Measurements from ENCODE around the gene NR2C2.
"Not testable (repeated sequence)": the region's sequence is repeated elsewhere in the genome, so short reads cannot be mapped to it uniquely, and the experiment has no call there.

NR2C2 gene

GRCh38 chr3:14959359-14959943 lies 12.1 kb downstream of the NR2C2 start:
- DNase-seq (ENCODE audit: low read depth) = no peak

DNA sequence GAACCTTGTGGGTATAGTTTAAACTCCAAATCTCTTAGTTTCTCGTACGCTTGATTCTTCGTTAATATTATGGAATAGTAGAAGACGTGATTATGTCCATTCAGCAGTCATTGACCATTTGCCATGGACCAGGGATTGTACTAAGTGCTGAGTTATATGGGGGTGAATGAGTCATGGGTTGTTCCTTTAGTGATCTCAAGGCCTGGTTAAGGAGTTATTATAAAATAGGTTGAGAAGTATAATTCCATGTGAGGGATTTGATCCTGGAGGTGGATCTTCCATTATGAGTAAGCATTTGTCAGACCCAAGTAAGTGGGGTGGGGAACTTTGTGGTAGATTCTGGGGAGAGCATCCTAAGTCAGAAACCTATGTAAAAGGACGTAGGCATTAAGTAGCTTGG lies 15.4 kb downstream of the NR2C2 start:
- DNase-seq (ENCODE audit: low read depth) = no peak

GRCh38 chr3:14967285-14967684 lies 19.9 kb downstream of the NR2C2 start:
- no peak for DNase-seq (ENCODE audit: low read depth)

DNA sequence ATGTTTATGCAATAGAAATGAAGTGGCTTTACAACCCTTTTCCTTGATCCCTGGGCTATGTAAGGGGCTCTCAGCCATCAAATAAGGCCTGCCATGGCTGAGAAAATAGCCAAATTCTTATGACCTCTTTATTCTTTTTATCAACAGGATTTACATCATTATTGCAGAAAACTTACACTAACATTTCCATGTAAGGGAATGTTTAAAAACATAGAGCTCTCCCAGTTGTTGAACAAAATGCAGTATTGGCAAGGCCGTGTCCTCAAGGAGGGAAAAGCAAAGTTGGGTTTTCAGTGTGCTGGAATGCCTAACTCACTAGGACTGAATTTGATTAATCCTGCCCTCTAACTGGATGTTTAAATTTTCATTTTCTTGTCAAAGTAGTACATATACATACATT lies 22.3 kb downstream of the NR2C2 start:
- no peak for DNase-seq (ENCODE audit: low read depth)

DNA sequence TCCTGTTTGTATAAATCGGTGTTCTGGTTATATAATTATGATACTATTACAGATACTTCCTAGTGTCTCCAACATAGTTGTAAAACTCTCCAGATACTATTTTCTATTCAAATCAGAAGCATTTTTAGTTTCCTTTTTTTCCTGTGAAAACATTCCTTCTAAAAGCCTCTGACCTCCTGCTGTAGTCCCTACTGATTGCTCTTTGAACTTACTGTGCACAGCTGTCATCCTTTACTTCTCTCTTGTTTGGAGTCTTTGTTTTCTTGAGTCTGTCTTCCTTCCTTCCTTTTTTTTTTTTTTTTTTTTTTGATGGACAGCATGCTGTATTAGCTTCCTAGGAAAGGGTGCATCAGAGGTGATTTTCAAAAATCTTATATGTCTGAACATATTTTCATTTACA lies 28.9 kb downstream of the NR2C2 start:
- no peak for DNase-seq (ENCODE audit: low read depth)

- no peak for DNase-seq (ENCODE audit: low read depth)
These were observed 33.3 kb downstream of the NR2C2 start for GRCh38 chr3:14980689-14981088.

- no peak for DNase-seq (ENCODE audit: low read depth)
These were observed 37.3 kb downstream of the NR2C2 start for GRCh38 chr3:14984581-14985113.

DNA sequence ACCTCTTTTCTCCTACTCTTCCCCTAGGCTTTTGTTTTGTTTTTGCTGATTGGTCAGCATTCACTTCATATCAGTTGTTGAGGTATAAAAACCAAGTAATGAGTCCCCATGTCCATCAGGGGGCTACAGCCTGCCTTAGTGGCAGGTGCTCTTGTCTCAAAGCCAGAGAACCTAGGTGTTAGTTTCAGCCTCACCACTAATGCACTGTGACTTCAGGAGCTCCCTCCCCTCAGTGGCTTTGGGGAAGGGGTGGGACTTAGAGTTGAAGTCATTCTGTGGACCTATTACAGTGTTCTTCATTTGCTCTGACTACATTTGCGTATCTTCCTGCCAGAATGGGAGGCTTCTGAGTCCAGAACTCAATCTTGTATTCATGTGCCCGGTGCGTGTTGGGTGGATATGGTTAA lies 41.6 kb downstream of the NR2C2 start:
- no peak for DNase-seq (ENCODE audit: low read depth)

- DNase-seq (ENCODE audit: low read depth) = no peak
These were observed 42.8 kb downstream of the NR2C2 start for GRCh38 chr3:14989943-14990779.

GRCh38 chr3:14990780-14991148 lies 43.4 kb downstream of the NR2C2 start:
- no peak for DNase-seq (ENCODE audit: low read depth)

GRCh38 chr3:14991151-14991742 lies 43.9 kb downstream of the NR2C2 start:
- no peak for DNase-seq (ENCODE audit: low read depth)

- DNase-seq (ENCODE audit: low read depth) = no peak
These were observed 44.6 kb downstream of the NR2C2 start for GRCh38 chr3:14991818-14992612.

- DNase-seq (ENCODE audit: low read depth) = no peak
These were observed 50.6 kb downstream of the NR2C2 start for GRCh38 chr3:14997941-14998340.

DNA sequence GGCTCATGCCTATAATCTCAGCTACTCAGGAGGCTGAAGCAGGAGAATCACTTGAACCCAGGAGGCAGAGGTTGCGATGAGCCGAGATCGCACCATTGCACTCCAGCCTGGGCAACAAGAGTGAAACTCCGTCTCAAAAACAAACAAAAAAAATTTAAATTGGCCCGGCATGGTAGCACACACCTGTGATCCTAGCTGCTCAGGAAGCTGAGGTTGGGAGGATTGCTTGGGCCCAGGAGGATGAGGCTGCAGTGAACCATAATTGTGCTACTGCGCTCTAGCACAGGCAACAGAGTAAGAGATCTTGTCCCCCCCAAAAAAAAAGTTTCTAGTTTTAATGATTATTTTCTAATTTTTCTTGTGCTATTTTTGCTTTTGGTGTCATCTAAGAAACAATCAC lies 51.8 kb downstream of the NR2C2 start:
- DNase-seq (ENCODE audit: low read depth) = not testable (repeated sequence)

GRCh38 chr3:15007681-15008141 lies 60.3 kb downstream of the NR2C2 start:
- peak; percentile 74 for DNase-seq (ENCODE audit: low read depth)

DNA sequence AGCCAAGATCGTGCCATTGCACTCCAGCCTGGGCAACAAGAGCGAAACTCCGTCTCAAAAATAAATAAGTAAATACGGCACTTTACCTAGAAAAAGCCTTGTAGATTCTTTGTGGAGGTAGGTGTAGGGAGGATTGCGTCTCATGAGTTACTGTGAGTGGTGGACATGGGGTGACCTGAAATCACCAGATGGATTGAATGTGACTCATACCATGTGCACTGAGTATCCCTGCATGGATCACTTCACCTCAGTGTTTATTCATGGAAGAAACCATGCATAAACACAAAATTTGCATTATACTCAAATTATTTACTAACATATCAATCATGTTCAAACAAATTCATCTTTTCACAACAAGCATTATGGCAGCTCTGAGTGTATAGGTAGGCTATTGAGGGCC lies 61.8 kb downstream of the NR2C2 start:
- DNase-seq (ENCODE audit: low read depth) = no peak

DNA sequence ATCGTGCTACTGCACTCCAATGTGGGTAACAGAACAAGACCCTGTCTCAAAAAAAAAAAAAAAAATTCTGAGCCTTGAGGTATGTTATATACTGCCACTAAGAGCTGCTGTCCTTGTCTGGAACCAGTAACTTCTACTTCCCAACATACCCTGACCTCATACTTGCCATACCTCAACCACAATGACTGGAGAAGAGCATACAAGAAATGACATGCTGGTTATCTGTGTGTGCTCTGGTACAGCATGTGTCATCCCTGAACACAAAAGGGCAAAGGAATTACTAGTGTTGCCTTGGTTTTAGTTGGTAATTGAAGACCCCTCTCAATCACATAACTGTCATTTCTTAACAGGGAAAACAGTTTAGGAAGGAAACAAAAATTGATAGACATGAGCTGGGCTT lies 63.3 kb downstream of the NR2C2 start:
- DNase-seq (ENCODE audit: low read depth) = no peak

DNA sequence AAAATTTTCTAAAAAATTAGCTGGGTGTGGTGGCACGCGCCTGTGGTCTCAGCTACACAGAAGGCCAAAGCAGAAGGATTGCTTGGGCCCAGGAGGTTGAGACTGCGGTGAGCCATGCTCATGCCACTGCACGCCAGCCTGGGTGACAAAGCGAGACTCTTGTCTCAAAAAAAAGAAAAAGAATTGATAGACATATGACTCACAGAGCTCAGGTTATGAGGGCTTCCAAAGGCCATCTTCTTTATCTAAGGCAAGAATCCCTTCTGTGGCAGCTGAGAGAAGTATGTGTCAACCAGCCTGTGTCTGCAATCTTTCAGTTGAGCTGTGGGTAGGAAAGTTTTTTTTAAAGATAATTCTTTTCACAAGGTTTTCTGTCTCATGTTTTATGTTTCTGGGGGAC lies 63.8 kb downstream of the NR2C2 start:
- DNase-seq (ENCODE audit: low read depth) = no peak

DNA sequence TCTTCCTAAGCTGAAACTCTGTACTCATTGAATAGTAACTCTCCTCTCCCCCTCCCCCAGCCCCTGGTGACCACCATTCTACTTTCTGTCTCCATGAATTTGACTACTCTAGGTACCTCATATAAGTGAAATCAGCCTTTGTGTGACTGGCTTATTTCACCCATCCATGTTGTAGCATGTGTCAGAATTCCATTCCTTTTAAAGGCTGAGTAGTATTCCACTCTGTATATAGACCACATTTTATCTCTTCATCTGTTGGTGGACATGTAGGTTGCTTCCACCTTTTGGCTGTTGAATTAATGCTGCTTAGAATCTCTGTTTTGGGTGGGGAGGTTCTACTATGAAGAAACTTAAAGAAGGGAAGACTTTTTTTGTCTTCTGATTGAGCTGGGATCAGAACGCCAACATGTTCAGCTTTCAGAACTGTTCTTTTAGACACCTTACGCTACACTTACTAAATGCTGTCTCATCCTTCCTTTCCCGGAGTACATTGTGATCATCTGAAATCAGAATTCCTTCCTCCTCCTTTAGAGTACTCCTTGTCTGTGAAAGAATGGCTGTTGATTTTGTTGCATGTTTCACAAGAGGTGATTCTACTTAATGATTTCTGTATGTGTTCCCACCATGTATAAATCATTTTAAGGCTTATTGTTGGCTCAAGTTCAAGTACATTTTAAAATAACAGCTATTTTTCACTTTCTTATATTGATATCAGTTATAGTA lies 67.4 kb downstream of the NR2C2 start:
- no peak for DNase-seq (ENCODE audit: low read depth)

DNA sequence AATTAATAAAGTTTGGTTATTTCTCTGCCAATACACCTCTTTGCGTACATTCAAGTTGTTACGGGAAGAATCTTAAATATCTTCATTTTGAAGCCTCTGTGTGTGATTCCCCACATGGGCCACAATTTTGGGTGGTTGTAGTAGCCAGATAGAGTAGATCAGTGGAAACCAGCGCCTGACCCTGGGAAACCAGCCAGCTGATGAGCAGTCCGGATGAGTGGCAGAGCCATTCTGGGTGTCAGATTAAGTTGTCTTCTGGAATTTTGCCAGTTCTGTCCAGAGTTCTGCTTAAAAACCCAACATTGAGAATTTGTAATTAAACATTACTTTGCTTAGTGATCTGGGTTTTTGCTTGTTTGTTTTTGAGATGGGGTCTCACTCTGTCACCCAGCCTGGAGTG lies 68.1 kb downstream of the NR2C2 start:
- no peak for DNase-seq (ENCODE audit: low read depth)

GRCh38 chr3:15017191-15017590 lies 69.8 kb downstream of the NR2C2 start:
- DNase-seq (ENCODE audit: low read depth) = no peak

DNA sequence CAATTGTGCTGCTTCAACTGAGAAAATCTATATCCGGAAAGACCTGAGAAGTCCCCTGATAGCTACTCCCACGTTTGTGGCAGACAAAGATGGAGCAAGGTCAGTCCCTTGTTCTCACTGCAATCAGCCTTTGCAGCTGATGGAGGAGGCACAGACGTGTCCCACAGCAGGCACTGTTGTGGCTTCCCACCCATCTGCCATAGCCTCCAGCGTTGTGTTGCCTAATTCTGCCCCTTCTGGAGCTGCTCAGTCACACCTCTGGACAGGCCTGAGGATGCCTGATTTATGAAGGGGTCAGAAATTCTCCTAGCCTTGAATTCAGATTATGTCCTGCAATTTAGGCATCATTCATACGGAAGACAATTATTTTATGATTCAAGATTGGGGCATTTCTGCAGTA lies 75.9 kb downstream of the NR2C2 start:
- no peak for DNase-seq (ENCODE audit: low read depth)
